Activated B cell treated with CpG ODN at 0.5 μM for 24 hours (primary cell): ENCODE results near the gene OLFML2B. TPM values are rescaled to one million over a fixed set of nuclear protein-coding genes. Genes with fewer than 3 reads are reported as not detected.

ENCODE experiments used
- ATAC-seq: fragments of 200-7000 bp; cut with Tn5 transposase; one replicate; pipeline ENCODE4 v1.10.0; 2021; ENCODE audit warnings: low read depth, mild to moderate bottlenecking, moderate library complexity
- CTCF ChIA-PET: fragments of 350-600 bp; sonication (Branson Sonifier 250); formaldehyde crosslinking; loops from one replicate; lab custom pipeline; 2021; ENCODE audit warnings: antibody characterized with exemption; lab: Charles Lee
- POLR2A ChIA-PET: fragments of 350-600 bp; sonication (Branson Sonifier 250); formaldehyde crosslinking; loops from one replicate; lab custom pipeline; 2021; ENCODE audit warnings: antibody characterized with exemption; lab: Charles Lee
- DNase-seq: peaks from one replicate; pipeline ENCODE4 v3.0.0; 2022
- H3K27ac Mint-ChIP-seq: one replicate; pipeline ENCODE4 v1.8.0; 2020; ENCODE audit warnings: mixed read lengths
- H3K27me3 Mint-ChIP-seq: one replicate; pipeline ENCODE4 v1.8.0; 2021; ENCODE audit warnings: mixed read lengths
- H3K36me3 Mint-ChIP-seq: one replicate; pipeline ENCODE4 v1.8.0; 2021; ENCODE audit warnings: low read depth, mixed read lengths
- H3K4me1 Mint-ChIP-seq: one replicate; pipeline ENCODE4 v1.8.0; 2021; ENCODE audit warnings: mixed read lengths
- H3K4me3 Mint-ChIP-seq: one replicate; pipeline ENCODE4 v1.8.0; 2020; ENCODE audit warnings: mild to moderate bottlenecking, mixed read lengths
- H3K9me3 Mint-ChIP-seq: one replicate; pipeline ENCODE4 v1.8.0; 2020; ENCODE audit warnings: mixed read lengths
- CTCF ChIP-seq: fragments of 200-600 bp; IDR thresholded peaks from one replicate; pipeline ENCODE4 v1.8.0; 2022; ENCODE audit warnings: antibody characterized with exemption, mild to moderate bottlenecking
- intact Hi-C: fragments of 100-400 bp; cut with micrococcal nuclease; formaldehyde crosslinking; loops from one replicate; pipeline ENCODE4 v1.15.1; 2024
- total RNA-seq: library from RNA; stranded (reverse); gene quantifications from 2 replicates; pipeline ENCODE4 v1.2.3, GENCODE V29; 2022

The OLFML2B gene
- total RNA-seq: not detected in 2 replicates

GRCh38 chr1:162023547-162024501 is at the start of gene OLFML2B:
Gene OLFML2B, minus strand, starts transcription at chr1:162023869. Its CDS starts 439 bp downstream, at chr1:162023430.
- ChIA-PET POLR2A (no interaction called here), CTCF (no interaction called here)
- peaks cover 16% of the 10 kb centered on the region for H3K4me1 Mint-ChIP-seq
- no peak within 1 kb of the TSS for H3K27ac Mint-ChIP-seq
- no peaks in the 10 kb centered on the region for H3K9me3 Mint-ChIP-seq
- TF ChIP-seq CTCF: no peak
- H3K4me3 Mint-ChIP-seq: peak within 1 kb of the TSS; percentile 77
- ATAC-seq (peak; percentile 60), DNase-seq (no peak)
- H3K36me3 Mint-ChIP-seq: no peaks in the 10 kb centered on the region
- intact Hi-C loops: no loop called here
- H3K27me3 Mint-ChIP-seq: peaks cover 43% of the 10 kb centered on the region

- intact Hi-C loops: no loop called here
- ChIA-PET CTCF (interaction anchor here (0.8 kb wide), 1 partner anchor 751 kb away, joined by 3 read pairs; no protein-coding TSS in a partner anchor), POLR2A (no interaction called here)
- no peak for TF ChIP-seq CTCF
- no peak overlapping the region for H3K4me3 Mint-ChIP-seq
- no peak overlapping the region for H3K27ac Mint-ChIP-seq
- H3K27me3 Mint-ChIP-seq: peaks cover 54% of the 10 kb centered on the region
- DNase-seq (no peak), ATAC-seq (no peak)
- H3K4me1 Mint-ChIP-seq: peaks cover 9% of the 10 kb centered on the region
- H3K9me3 Mint-ChIP-seq: no peaks in the 10 kb centered on the region
- no peaks in the 10 kb centered on the region for H3K36me3 Mint-ChIP-seq
These were observed 49.1 kb upstream of the OLFML2B start for GRCh38 chr1:162072740-162073139.

- Mint-ChIP-seq H3K27ac (no peak overlapping the region), H3K36me3 (no peaks in the 10 kb centered on the region), H3K4me3 (peak overlapping the region; percentile 83), H3K27me3 (peaks cover 49% of the 10 kb centered on the region), H3K9me3 (no peaks in the 10 kb centered on the region), H3K4me1 (peaks cover 9% of the 10 kb centered on the region)
- ATAC-seq (no peak), DNase-seq (no peak)
- no peak for TF ChIP-seq CTCF
- CTCF ChIA-PET: interaction anchor here (0.9 kb wide), 1 partner anchor 14 kb away, joined by 3 read pairs; no protein-coding TSS in a partner anchor
- POLR2A ChIA-PET: no interaction called here
- intact Hi-C loops: no loop called here
These were observed 47.2 kb upstream of the OLFML2B start for GRCh38 chr1:162070825-162071224.

GRCh38 chr1:162070094-162070748 is 46.6 kb upstream of the OLFML2B start:
- Mint-ChIP-seq H3K27ac (no peak overlapping the region), H3K27me3 (peaks cover 52% of the 10 kb centered on the region), H3K4me1 (peaks cover 9% of the 10 kb centered on the region), H3K4me3 (peak overlapping the region; percentile 83), H3K9me3 (no peaks in the 10 kb centered on the region), H3K36me3 (no peaks in the 10 kb centered on the region)
- DNase-seq (no peak), ATAC-seq (no peak)
- no peak for TF ChIP-seq CTCF
- ChIA-PET POLR2A (no interaction called here), CTCF (interaction anchor here (0.9 kb wide), 1 partner anchor 14 kb away, joined by 3 read pairs; no protein-coding TSS in a partner anchor)
- intact Hi-C loops: no loop called here
